Right forelimb (tissue), 1 donor: Measurements from ENCODE around the gene IL34.
"Not testable (repeated sequence)": the region's sequence is repeated elsewhere in the genome, so short reads cannot be mapped to it uniquely, and the experiment has no call there.

Source experiments
- DNase-seq: peaks from one replicate; pipeline ENCODE4 v3.0.0-alpha.2; 2018

The IL34 gene

GRCh38 chr16:70632273-70632672 is 14.1 kb upstream of the IL34 start:
- DNase-seq: no peak

GRCh38 chr16:70633617-70634016 is 12.7 kb upstream of the IL34 start:
- DNase-seq: not testable (repeated sequence)

GRCh38 chr16:70634861-70635260 is 11.5 kb upstream of the IL34 start:
- DNase-seq: no peak

GRCh38 chr16:70635336-70636016 is 10.9 kb upstream of the IL34 start:
- no peak for DNase-seq

- DNase-seq: no peak
Measured at GRCh38 chr16:70638814-70639792, 7.3 kb upstream of the IL34 start.

GRCh38 chr16:70642633-70643032 is 3.7 kb upstream of the IL34 start:
- no peak for DNase-seq

GRCh38 chr16:70643264-70643663 is 3.1 kb upstream of the IL34 start:
- DNase-seq: not testable (repeated sequence)

GRCh38 chr16:70644763-70645597 is 1.4 kb upstream of the IL34 start:
- no peak for DNase-seq

GRCh38 chr16:70647441-70648359 is 1.3 kb downstream of the IL34 start:
- DNase-seq: no peak

- DNase-seq: no peak
Measured at GRCh38 chr16:70648606-70649005, 2.2 kb downstream of the IL34 start.

GRCh38 chr16:70649300-70649699 is 2.9 kb downstream of the IL34 start:
- DNase-seq: no peak

- DNase-seq: no peak
Measured at GRCh38 chr16:70650216-70650615, 3.9 kb downstream of the IL34 start.

- DNase-seq: no peak
Measured at GRCh38 chr16:70651524-70651923, 5.2 kb downstream of the IL34 start.

GRCh38 chr16:70652322-70652721 is 6.0 kb downstream of the IL34 start:
- no peak for DNase-seq

GRCh38 chr16:70653406-70653805 is 7.0 kb downstream of the IL34 start:
- DNase-seq: no peak

GRCh38 chr16:70653809-70654771 is 7.7 kb downstream of the IL34 start:
- peak; percentile 94 for DNase-seq

GRCh38 chr16:70656065-70656711 is 9.8 kb downstream of the IL34 start:
- no peak for DNase-seq

- no peak for DNase-seq
Measured at GRCh38 chr16:70656712-70657263, 10.4 kb downstream of the IL34 start.

GRCh38 chr16:70657956-70658355 is 11.6 kb downstream of the IL34 start:
- DNase-seq: peak; percentile 51

- DNase-seq: no peak
Measured at GRCh38 chr16:70658921-70659320, 12.6 kb downstream of the IL34 start.
